ENCODE data around the gene PCSK5.

DNA sequence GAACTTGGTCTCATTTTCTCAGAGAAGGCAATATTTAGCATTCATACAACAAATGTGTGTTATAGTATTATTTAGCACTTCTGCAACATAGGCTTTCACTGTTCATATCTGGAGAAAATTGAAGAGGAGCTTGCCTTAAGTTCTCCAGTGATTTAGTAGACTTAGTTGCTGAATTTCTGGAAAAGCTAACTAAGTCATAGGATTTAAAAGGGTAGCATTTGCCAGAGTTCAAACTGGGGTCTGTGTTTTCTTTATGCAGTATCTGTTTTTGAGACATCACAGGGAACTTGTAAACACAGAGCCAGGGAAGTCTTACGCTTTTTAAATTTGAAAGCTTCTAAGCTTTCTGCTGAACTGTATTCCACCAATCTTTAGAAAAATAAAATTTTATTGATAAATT, 8.7 kb upstream of the PCSK5 start:
- TF ChIP-seq JUND (IDR thresholded peaks at IDR 0.05) (no peak), SP1 (IDR thresholded peaks at IDR 0.05) (no peak), FOXA1 (IDR thresholded peaks at IDR 0.05) (no peak), RXRA (IDR thresholded peaks at IDR 0.05) (no peak), YY1 (IDR thresholded peaks at IDR 0.05) (no peak), ATF3 (IDR thresholded peaks at IDR 0.05) (no peak), TAF1 (conservative IDR thresholded peaks at IDR 0.05) (no peak), GABPA (IDR thresholded peaks at IDR 0.05 in 1 of 2, conservative IDR thresholded peaks at IDR 0.05 in 1 of 2) (no peak)
- TF ChIP-seq, protein P1, sequence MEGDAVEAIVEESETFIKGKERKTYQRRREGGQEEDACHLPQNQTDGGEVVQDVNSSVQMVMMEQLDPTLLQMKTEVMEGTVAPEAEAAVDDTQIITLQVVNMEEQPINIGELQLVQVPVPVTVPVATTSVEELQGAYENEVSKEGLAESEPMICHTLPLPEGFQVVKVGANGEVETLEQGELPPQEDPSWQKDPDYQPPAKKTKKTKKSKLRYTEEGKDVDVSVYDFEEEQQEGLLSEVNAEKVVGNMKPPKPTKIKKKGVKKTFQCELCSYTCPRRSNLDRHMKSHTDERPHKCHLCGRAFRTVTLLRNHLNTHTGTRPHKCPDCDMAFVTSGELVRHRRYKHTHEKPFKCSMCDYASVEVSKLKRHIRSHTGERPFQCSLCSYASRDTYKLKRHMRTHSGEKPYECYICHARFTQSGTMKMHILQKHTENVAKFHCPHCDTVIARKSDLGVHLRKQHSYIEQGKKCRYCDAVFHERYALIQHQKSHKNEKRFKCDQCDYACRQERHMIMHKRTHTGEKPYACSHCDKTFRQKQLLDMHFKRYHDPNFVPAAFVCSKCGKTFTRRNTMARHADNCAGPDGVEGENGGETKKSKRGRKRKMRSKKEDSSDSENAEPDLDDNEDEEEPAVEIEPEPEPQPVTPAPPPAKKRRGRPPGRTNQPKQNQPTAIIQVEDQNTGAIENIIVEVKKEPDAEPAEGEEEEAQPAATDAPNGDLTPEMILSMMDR (IDR thresholded peaks at IDR 0.05; ENCODE audit: low read depth, low read length, missing input control), result no peak
- TF ChIP-seq, protein P2, sequence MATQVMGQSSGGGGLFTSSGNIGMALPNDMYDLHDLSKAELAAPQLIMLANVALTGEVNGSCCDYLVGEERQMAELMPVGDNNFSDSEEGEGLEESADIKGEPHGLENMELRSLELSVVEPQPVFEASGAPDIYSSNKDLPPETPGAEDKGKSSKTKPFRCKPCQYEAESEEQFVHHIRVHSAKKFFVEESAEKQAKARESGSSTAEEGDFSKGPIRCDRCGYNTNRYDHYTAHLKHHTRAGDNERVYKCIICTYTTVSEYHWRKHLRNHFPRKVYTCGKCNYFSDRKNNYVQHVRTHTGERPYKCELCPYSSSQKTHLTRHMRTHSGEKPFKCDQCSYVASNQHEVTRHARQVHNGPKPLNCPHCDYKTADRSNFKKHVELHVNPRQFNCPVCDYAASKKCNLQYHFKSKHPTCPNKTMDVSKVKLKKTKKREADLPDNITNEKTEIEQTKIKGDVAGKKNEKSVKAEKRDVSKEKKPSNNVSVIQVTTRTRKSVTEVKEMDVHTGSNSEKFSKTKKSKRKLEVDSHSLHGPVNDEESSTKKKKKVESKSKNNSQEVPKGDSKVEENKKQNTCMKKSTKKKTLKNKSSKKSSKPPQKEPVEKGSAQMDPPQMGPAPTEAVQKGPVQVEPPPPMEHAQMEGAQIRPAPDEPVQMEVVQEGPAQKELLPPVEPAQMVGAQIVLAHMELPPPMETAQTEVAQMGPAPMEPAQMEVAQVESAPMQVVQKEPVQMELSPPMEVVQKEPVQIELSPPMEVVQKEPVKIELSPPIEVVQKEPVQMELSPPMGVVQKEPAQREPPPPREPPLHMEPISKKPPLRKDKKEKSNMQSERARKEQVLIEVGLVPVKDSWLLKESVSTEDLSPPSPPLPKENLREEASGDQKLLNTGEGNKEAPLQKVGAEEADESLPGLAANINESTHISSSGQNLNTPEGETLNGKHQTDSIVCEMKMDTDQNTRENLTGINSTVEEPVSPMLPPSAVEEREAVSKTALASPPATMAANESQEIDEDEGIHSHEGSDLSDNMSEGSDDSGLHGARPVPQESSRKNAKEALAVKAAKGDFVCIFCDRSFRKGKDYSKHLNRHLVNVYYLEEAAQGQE (IDR thresholded peaks at IDR 0.05), result no peak
- TF ChIP-seq, protein P3, sequence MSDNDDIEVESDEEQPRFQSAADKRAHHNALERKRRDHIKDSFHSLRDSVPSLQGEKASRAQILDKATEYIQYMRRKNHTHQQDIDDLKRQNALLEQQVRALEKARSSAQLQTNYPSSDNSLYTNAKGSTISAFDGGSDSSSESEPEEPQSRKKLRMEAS (IDR thresholded peaks at IDR 0.05), result no peak
